Brain microvascular endothelial cell (primary cell): ENCODE results near the gene PDSS2.

ENCODE experiments used
- DNase-seq: peaks from one replicate; pipeline ENCODE4 v3.0.0-alpha.2; 2020
- H3K27ac ChIP-seq: fragments of 250-450 bp; sonication (Bioruptor Pico); 2 replicates; pipeline ENCODE4 v1.5.1; 2020; ENCODE audit warnings: mild to moderate bottlenecking, moderate library complexity
- H3K27me3 ChIP-seq: fragments of 250-450 bp; sonication (Bioruptor Pico); replicated peaks from 2 replicates; pipeline ENCODE4 v1.5.1; 2020; ENCODE audit warnings: mild to moderate bottlenecking
- H3K36me3 ChIP-seq: fragments of 250-450 bp; sonication (Bioruptor Pico); replicated peaks from 2 replicates; pipeline ENCODE4 v1.5.1; 2020; ENCODE audit warnings: mild to moderate bottlenecking
- H3K4me3 ChIP-seq: 2 replicates; pipeline ENCODE4 v1.5.1; 2011; ENCODE audit warnings: low read depth, mild to moderate bottlenecking, control low read depth, low read length, moderate library complexity
- CTCF ChIP-seq: IDR thresholded peaks from 2 replicates; pipeline ENCODE4 v1.5.1; 2011; ENCODE audit warnings: low read depth, mild to moderate bottlenecking, moderate library complexity, low read length, control low read depth, inconsistent platforms; ENCODE audit errors: missing control alignments
- in situ Hi-C: cut with HindIII; loops from 2 replicates; pipeline ENCODE4 v1.10.0; 2017; ENCODE audit warnings: low sequenced_read_pairs, low pct_ligation_motif_present

The PDSS2 gene

GRCh38 chr6:107333491-107333890, 125.9 kb downstream of the PDSS2 start:
- Histone ChIP-seq H3K27ac (no peak overlapping the region), H3K27me3 (no peaks in the 10 kb centered on the region), H3K4me3 (no peak overlapping the region), H3K36me3 (no peaks in the 10 kb centered on the region)
- TF ChIP-seq CTCF, result no peak
- in situ Hi-C loops, result no loop called here
- DNase-seq, result no peak

DNA sequence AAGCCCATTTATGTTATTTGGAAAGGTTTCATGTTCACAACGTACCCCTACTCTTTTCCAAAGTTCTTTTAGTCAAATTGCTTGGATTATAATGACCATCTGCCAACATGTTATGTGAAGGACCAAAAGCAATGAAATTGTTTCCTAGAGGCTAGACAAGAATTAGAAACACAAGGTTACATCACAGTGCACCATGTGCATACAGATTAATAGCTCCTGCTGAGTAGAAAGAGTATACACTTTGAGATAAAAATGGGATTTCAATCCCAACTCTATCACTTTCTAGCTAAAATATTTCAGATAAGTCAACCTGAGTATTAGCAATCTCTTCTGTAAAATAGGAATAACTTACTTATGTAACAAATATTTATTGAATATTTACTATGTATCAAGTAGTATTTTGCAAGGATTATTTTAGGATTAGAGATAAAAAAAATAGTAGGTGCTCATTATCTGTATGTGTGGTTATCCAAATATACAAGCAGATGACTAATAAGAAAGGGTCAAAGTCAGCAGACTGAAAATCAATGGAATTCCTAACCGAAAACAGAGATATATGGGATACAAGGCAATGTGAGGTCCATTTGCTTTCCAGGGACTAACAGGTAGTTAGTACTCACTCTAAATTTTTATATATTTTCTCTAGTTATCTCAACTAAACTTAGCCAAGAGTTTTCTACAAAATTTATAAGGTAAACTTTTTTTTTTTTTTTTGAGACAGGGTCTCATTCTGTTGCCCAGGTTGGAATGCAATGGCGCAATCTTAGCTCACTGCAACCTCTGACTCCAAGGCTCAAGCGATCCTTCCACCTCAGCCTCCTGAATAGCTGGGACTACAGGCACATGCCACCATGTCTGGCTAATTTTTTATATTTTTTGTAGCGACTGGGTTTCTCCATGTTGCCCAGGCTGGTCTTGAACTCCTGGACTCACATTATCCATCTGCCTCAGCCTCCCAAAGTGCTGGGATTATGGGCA, 127.7 kb downstream of the PDSS2 start:
- no peak for DNase-seq
- H3K27ac ChIP-seq, result no peak overlapping the region
- no peak for TF ChIP-seq CTCF
- no peaks in the 10 kb centered on the region for H3K36me3 ChIP-seq
- in situ Hi-C loops, result no loop called here
- no peaks in the 10 kb centered on the region for H3K27me3 ChIP-seq
- H3K4me3 ChIP-seq, result no peak overlapping the region

- Histone ChIP-seq H3K27ac (no peak overlapping the region), H3K4me3 (no peak overlapping the region), H3K36me3 (no peaks in the 10 kb centered on the region), H3K27me3 (no peaks in the 10 kb centered on the region)
- DNase-seq, result no peak
- in situ Hi-C loops, result no loop called here
- TF ChIP-seq CTCF, result no peak
Observed at GRCh38 chr6:107330168-107330567, 129.2 kb downstream of the PDSS2 start.

GRCh38 chr6:107329063-107329860, 130.1 kb downstream of the PDSS2 start:
- Histone ChIP-seq H3K27me3 (no peaks in the 10 kb centered on the region), H3K36me3 (no peaks in the 10 kb centered on the region), H3K4me3 (no peak overlapping the region), H3K27ac (no peak overlapping the region)
- no peak for DNase-seq
- no peak for TF ChIP-seq CTCF
- in situ Hi-C loops, result no loop called here

- Histone ChIP-seq H3K36me3 (no peaks in the 10 kb centered on the region), H3K27ac (no peak overlapping the region), H3K27me3 (no peaks in the 10 kb centered on the region), H3K4me3 (no peak overlapping the region)
- in situ Hi-C loops, result no loop called here
- no peak for TF ChIP-seq CTCF
- DNase-seq, result no peak
Observed at GRCh38 chr6:107328081-107328480, 131.3 kb downstream of the PDSS2 start.
